Measurements from ENCODE around the gene RCBTB1. TPM values are rescaled to one million over a fixed set of nuclear protein-coding genes. Genes with fewer than 3 reads are reported as not detected.
"Not testable (repeated sequence)": the region's sequence is repeated elsewhere in the genome, so short reads cannot be mapped to it uniquely, and the experiment has no call there.

The RCBTB1 gene
- total RNA-seq, 2 donors from 2014 or later: 23.8 to 26.9 TPM

- no peak for DNase-seq
- Mint-ChIP-seq H3K9me3 (peaks cover 0 to 2% of the 10 kb centered on the region in 2 donors), H3K27ac (no peak overlapping the region), H3K4me1 (ENCODE audit: low read depth) (no peaks in the 10 kb centered on the region), H3K27me3 (ENCODE audit: low read depth) (no peaks in the 10 kb centered on the region), H3K36me3 (ENCODE audit: insufficient read depth in 2 of 2) (no peaks in the 10 kb centered on the region), H3K4me3 (no peak overlapping the region)
- ATAC-seq (replicated peaks in 1 of 2): no peak
These were observed 30.7 kb upstream of the RCBTB1 start for GRCh38 chr13:49615836-49616675.

- H3K9me3 Mint-ChIP-seq; H3K36me3 Mint-ChIP-seq (ENCODE audit: insufficient read depth in 2 of 2); H3K27ac Mint-ChIP-seq; DNase-seq; H3K4me1 Mint-ChIP-seq (ENCODE audit: low read depth); ATAC-seq (replicated peaks in 1 of 2); H3K27me3 Mint-ChIP-seq (ENCODE audit: low read depth); H3K4me3 Mint-ChIP-seq: not testable (repeated sequence)
These were observed 26.7 kb upstream of the RCBTB1 start for GRCh38 chr13:49612042-49612441.

GRCh38 chr13:49610176-49610575 is 24.8 kb upstream of the RCBTB1 start:
- H3K9me3 Mint-ChIP-seq: peaks cover 0 to 2% of the 10 kb centered on the region in 2 donors
- peaks cover 6% of the 10 kb centered on the region for H3K4me1 Mint-ChIP-seq (ENCODE audit: low read depth)
- ATAC-seq (replicated peaks in 1 of 2) (no peak), DNase-seq (no peak)
- no peak overlapping the region for H3K4me3 Mint-ChIP-seq
- H3K27ac Mint-ChIP-seq: no peak overlapping the region
- H3K36me3 Mint-ChIP-seq (ENCODE audit: insufficient read depth in 2 of 2): no peaks in the 10 kb centered on the region
- no peaks in the 10 kb centered on the region for H3K27me3 Mint-ChIP-seq (ENCODE audit: low read depth)

GRCh38 chr13:49608651-49609331 is 23.4 kb upstream of the RCBTB1 start:
- no peak for ATAC-seq (replicated peaks in 1 of 2)
- H3K36me3 Mint-ChIP-seq (ENCODE audit: insufficient read depth in 2 of 2): no peaks in the 10 kb centered on the region
- peaks cover 6% of the 10 kb centered on the region for H3K4me1 Mint-ChIP-seq (ENCODE audit: low read depth)
- H3K27ac Mint-ChIP-seq: no peak overlapping the region
- H3K27me3 Mint-ChIP-seq (ENCODE audit: low read depth): no peaks in the 10 kb centered on the region
- peaks cover 0 to 2% of the 10 kb centered on the region in 2 donors for H3K9me3 Mint-ChIP-seq
- H3K4me3 Mint-ChIP-seq: no peak overlapping the region
- no peak for DNase-seq

- ATAC-seq (replicated peaks in 1 of 2) (no peak), DNase-seq (no peak)
- H3K9me3 Mint-ChIP-seq: peaks cover 0 to 2% of the 10 kb centered on the region in 2 donors
These were observed 22.4 kb upstream of the RCBTB1 start for GRCh38 chr13:49607761-49608160.

GRCh38 chr13:49606747-49607648 is 21.6 kb upstream of the RCBTB1 start:
- ATAC-seq (replicated peaks in 1 of 2): peak; percentile 99 to 100
- no peaks in the 10 kb centered on the region for H3K36me3 Mint-ChIP-seq (ENCODE audit: insufficient read depth in 2 of 2)

More at GRCh38 chr13:49607761-49608160, 22.4 kb upstream of the RCBTB1 start:
- Mint-ChIP-seq H3K4me3 (no peak overlapping the region), H3K27me3 (ENCODE audit: low read depth) (no peaks in the 10 kb centered on the region), H3K4me1 (ENCODE audit: low read depth) (peaks cover 6% of the 10 kb centered on the region), H3K27ac (no peak overlapping the region), H3K36me3 (ENCODE audit: insufficient read depth in 2 of 2) (no peaks in the 10 kb centered on the region)

GRCh38 chr13:49604570-49604969 is 19.2 kb upstream of the RCBTB1 start:
- Mint-ChIP-seq H3K4me1 (ENCODE audit: low read depth) (peaks cover 6% of the 10 kb centered on the region), H3K36me3 (ENCODE audit: insufficient read depth in 2 of 2) (no peaks in the 10 kb centered on the region), H3K4me3 (no peak overlapping the region), H3K27me3 (ENCODE audit: low read depth) (no peaks in the 10 kb centered on the region), H3K9me3 (no peaks in the 10 kb centered on the region), H3K27ac (no peak overlapping the region)
- no peak for DNase-seq
- no peak for ATAC-seq (replicated peaks in 1 of 2)

More at GRCh38 chr13:49606747-49607648, 21.6 kb upstream of the RCBTB1 start:
- Mint-ChIP-seq H3K9me3 (peaks cover 0 to under 1% of the 10 kb centered on the region in 2 donors), H3K27me3 (ENCODE audit: low read depth) (no peaks in the 10 kb centered on the region), H3K4me1 (ENCODE audit: low read depth) (peaks cover 6% of the 10 kb centered on the region), H3K4me3 (peak overlapping the region; percentile 83 to 87), H3K27ac (peak overlapping the region; percentile 87)
- peak; percentile 80 for DNase-seq

- not testable (repeated sequence) for H3K9me3 Mint-ChIP-seq; H3K4me1 Mint-ChIP-seq (ENCODE audit: low read depth); H3K27me3 Mint-ChIP-seq (ENCODE audit: low read depth); H3K27ac Mint-ChIP-seq; H3K4me3 Mint-ChIP-seq; H3K36me3 Mint-ChIP-seq (ENCODE audit: insufficient read depth in 2 of 2)
- DNase-seq (peak in 1 of 2 donors; percentile 14), ATAC-seq (replicated peaks in 1 of 2) (peak in 1 of 2 donors; percentile 38)
These were observed 17.3 kb upstream of the RCBTB1 start for GRCh38 chr13:49602615-49603014.

- Mint-ChIP-seq H3K27ac (no peak overlapping the region), H3K27me3 (ENCODE audit: low read depth) (no peaks in the 10 kb centered on the region), H3K4me1 (ENCODE audit: low read depth) (peaks cover 4% of the 10 kb centered on the region), H3K36me3 (ENCODE audit: insufficient read depth in 2 of 2) (no peaks in the 10 kb centered on the region), H3K4me3 (no peak overlapping the region), H3K9me3 (no peaks in the 10 kb centered on the region)
- DNase-seq (no peak), ATAC-seq (replicated peaks in 1 of 2) (no peak)
These were observed 16.6 kb upstream of the RCBTB1 start for GRCh38 chr13:49602005-49602404.

- H3K27ac Mint-ChIP-seq: no peak overlapping the region
- no peak overlapping the region for H3K4me3 Mint-ChIP-seq
- DNase-seq (no peak), ATAC-seq (replicated peaks in 1 of 2) (no peak)
- H3K36me3 Mint-ChIP-seq (ENCODE audit: insufficient read depth in 2 of 2): no peaks in the 10 kb centered on the region
- no peaks in the 10 kb centered on the region for H3K4me1 Mint-ChIP-seq (ENCODE audit: low read depth)
- no peaks in the 10 kb centered on the region for H3K27me3 Mint-ChIP-seq (ENCODE audit: low read depth)
- no peaks in the 10 kb centered on the region for H3K9me3 Mint-ChIP-seq
These were observed 11.8 kb upstream of the RCBTB1 start for GRCh38 chr13:49597043-49597641.

GRCh38 chr13:49596221-49596620 is 10.9 kb upstream of the RCBTB1 start:
- no peak overlapping the region for H3K4me3 Mint-ChIP-seq
- H3K36me3 Mint-ChIP-seq (ENCODE audit: insufficient read depth in 2 of 2): no peaks in the 10 kb centered on the region
- ATAC-seq (replicated peaks in 1 of 2): no peak

GRCh38 chr13:49594576-49594975 is 9.2 kb upstream of the RCBTB1 start:
- Mint-ChIP-seq H3K27me3 (ENCODE audit: low read depth) (no peaks in the 10 kb centered on the region), H3K4me1 (ENCODE audit: low read depth) (no peaks in the 10 kb centered on the region), H3K9me3 (no peaks in the 10 kb centered on the region), H3K4me3 (no peak overlapping the region), H3K36me3 (ENCODE audit: insufficient read depth in 2 of 2) (no peaks in the 10 kb centered on the region), H3K27ac (no peak overlapping the region)
- no peak for ATAC-seq (replicated peaks in 1 of 2)
- DNase-seq: no peak

More at GRCh38 chr13:49596221-49596620, 10.9 kb upstream of the RCBTB1 start:
- no peaks in the 10 kb centered on the region for H3K9me3 Mint-ChIP-seq
- H3K27ac Mint-ChIP-seq: no peak overlapping the region
- no peaks in the 10 kb centered on the region for H3K4me1 Mint-ChIP-seq (ENCODE audit: low read depth)
- no peak for DNase-seq
- H3K27me3 Mint-ChIP-seq (ENCODE audit: low read depth): no peaks in the 10 kb centered on the region
